ENCODE measurements around the gene MYO18B.

DNA sequence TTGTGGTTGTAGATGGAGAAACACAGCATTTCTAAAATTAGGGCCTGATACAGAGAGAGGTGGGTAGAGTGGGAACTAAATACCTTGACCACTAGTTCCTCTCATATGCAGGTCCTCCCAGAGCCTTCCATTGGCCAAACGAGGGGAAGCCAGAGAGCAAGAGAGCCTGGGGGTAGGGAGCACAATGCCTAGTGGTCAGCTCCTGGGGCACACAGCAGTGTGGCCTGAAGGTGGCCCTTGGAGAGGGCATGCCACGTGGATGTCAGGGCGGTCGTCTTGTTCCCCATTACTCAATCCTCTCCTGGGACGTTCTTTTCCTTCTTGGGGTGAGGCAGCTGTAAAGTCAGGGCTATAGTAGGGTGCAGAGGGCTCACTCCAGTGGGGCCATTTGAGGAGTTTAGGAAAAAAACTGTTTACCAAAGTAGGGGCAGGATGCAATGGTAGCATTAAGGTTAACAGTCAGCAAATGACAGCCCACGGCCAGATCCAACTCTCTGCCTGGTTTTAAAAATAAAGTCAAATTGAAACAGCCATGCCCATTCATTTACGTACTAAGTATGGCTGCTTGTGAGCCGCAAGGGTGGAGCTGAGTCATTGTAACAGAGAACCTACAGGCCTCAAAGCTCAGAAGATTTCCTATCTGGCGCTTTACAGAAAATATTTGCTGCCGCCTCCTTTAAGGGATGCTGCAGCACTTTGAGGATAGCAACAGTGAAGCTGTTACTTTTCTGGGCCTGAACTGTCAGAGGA is 7.6 kb downstream of the MYO18B start:
- no peak for TF ChIP-seq CEBPB (IDR thresholded peaks at IDR 0.05)
- TF ChIP-seq, protein P1, sequence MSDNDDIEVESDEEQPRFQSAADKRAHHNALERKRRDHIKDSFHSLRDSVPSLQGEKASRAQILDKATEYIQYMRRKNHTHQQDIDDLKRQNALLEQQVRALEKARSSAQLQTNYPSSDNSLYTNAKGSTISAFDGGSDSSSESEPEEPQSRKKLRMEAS (IDR thresholded peaks at IDR 0.05): no peak
